Mammary epithelial cell (primary cell): Measurements from ENCODE around the gene SAMM50.

ENCODE experiments used
- EZH2 ChIP-seq: IDR thresholded peaks from 2 replicates; pipeline ENCODE4 v1.6.1; 2012; ENCODE audit warnings: low read length, inconsistent platforms, borderline replicate concordance
- TF ChIP-seq, protein P1 (sequence below), 2 donors: IDR thresholded peaks in 1 of 2; conservative IDR thresholded peaks in 1 of 2; 2 replicates each; pipeline ENCODE4 v1.5.1; 2011 to 2012; ENCODE audit warnings: inconsistent platforms in 2 of 2, low read length in 2 of 2, mild to moderate bottlenecking in 2 of 2, control low read depth in 1 of 2, low read depth in 1 of 2; ENCODE audit not compliant: insufficient read depth in 1 of 2; ENCODE audit errors: extremely low read depth in 1 of 2

DNA sequence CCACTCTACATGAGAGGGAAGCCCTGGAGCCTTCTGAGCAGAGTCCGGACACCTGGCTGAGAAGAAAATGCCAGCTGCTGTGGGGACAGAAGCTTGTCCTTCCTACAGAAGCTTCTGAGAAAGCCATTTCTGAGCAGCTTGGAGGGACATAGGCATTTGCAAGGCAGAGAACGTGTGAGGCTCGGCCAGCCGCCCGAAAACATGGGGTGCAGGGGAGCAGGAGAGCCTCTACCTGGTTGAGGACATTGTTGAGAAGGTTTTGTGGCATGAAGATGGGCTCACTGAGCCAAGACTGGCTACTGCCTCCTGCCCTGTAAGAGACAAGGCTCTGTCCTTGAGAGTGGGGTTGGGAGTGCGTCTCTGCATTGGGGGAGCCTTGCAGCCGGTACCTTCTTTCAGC lies 25.3 kb downstream of the SAMM50 start:
- no peak for TF ChIP-seq EZH2
- TF ChIP-seq, protein P1, sequence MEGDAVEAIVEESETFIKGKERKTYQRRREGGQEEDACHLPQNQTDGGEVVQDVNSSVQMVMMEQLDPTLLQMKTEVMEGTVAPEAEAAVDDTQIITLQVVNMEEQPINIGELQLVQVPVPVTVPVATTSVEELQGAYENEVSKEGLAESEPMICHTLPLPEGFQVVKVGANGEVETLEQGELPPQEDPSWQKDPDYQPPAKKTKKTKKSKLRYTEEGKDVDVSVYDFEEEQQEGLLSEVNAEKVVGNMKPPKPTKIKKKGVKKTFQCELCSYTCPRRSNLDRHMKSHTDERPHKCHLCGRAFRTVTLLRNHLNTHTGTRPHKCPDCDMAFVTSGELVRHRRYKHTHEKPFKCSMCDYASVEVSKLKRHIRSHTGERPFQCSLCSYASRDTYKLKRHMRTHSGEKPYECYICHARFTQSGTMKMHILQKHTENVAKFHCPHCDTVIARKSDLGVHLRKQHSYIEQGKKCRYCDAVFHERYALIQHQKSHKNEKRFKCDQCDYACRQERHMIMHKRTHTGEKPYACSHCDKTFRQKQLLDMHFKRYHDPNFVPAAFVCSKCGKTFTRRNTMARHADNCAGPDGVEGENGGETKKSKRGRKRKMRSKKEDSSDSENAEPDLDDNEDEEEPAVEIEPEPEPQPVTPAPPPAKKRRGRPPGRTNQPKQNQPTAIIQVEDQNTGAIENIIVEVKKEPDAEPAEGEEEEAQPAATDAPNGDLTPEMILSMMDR (conservative IDR thresholded peaks at IDR 0.05 in 1 of 2, IDR thresholded peaks at IDR 0.05 in 1 of 2; ENCODE audit: extremely low read depth in 1 of 2, insufficient read depth in 1 of 2, low read depth in 1 of 2, low read length in 2 of 2) = no peak
